Skeletal muscle satellite cell (primary cell): ENCODE data around the gene DLL3.

Experiments used
- H3K27me3 ChIP-seq: 2 replicates; pipeline ENCODE4 v1.7.0; 2013; ENCODE audit warnings: low read length; ENCODE audit not compliant: control insufficient read depth, insufficient read depth
- H3K36me3 ChIP-seq: 2 replicates; pipeline ENCODE4 v1.7.0; 2013; ENCODE audit warnings: mild to moderate bottlenecking, control low read depth, low read length; ENCODE audit not compliant: insufficient read depth
- H3K4me1 ChIP-seq: 2 replicates; pipeline ENCODE4 v1.7.0; 2013; ENCODE audit warnings: low read length; ENCODE audit not compliant: control insufficient read depth, insufficient read depth
- H3K4me2 ChIP-seq: 2 replicates; pipeline ENCODE4 v1.7.0; 2013; ENCODE audit warnings: mild to moderate bottlenecking, low read length
- H3K4me3 ChIP-seq: 2 replicates; pipeline ENCODE4 v1.7.0; 2013; ENCODE audit warnings: low read length
- H3K9ac ChIP-seq: 2 replicates; pipeline ENCODE4 v1.7.0; 2013; ENCODE audit warnings: mild to moderate bottlenecking, low read depth, low read length, moderate library complexity
- H3K9me3 ChIP-seq: replicated peaks from 2 replicates; pipeline ENCODE4 v1.7.0; 2013; ENCODE audit warnings: mild to moderate bottlenecking, control low read depth, low read length

DLL3 gene

GRCh38 chr19:39492225-39492624 lies 6.5 kb upstream of the DLL3 start:
- no peaks in the 10 kb centered on the region for H3K4me1 ChIP-seq
- H3K4me3 ChIP-seq, result no peak overlapping the region
- H3K9ac ChIP-seq, result no peak overlapping the region
- H3K27me3 ChIP-seq, result peaks cover 3% of the 10 kb centered on the region
- H3K9me3 ChIP-seq, result no peaks in the 10 kb centered on the region
- H3K36me3 ChIP-seq, result peaks cover 32% of the 10 kb centered on the region
- no peak overlapping the region for H3K4me2 ChIP-seq

- Histone ChIP-seq H3K4me2 (no peak overlapping the region), H3K4me3 (no peak overlapping the region), H3K36me3 (peaks cover 30% of the 10 kb centered on the region), H3K4me1 (peaks cover 2% of the 10 kb centered on the region), H3K9ac (no peak overlapping the region), H3K27me3 (peaks cover 8% of the 10 kb centered on the region), H3K9me3 (no peaks in the 10 kb centered on the region)
Observed at GRCh38 chr19:39492788-39493187, 6.0 kb upstream of the DLL3 start.

- no peak overlapping the region for H3K9ac ChIP-seq
- peaks cover 13% of the 10 kb centered on the region for H3K36me3 ChIP-seq
- no peak overlapping the region for H3K4me3 ChIP-seq
- H3K9me3 ChIP-seq, result no peaks in the 10 kb centered on the region
- H3K4me1 ChIP-seq, result peaks cover 13% of the 10 kb centered on the region
- no peak overlapping the region for H3K4me2 ChIP-seq
- peaks cover 25% of the 10 kb centered on the region for H3K27me3 ChIP-seq
Observed at GRCh38 chr19:39494661-39495060, 4.1 kb upstream of the DLL3 start.

GRCh38 chr19:39496063-39496462 lies 2.7 kb upstream of the DLL3 start:
- no peak overlapping the region for H3K4me3 ChIP-seq
- H3K9me3 ChIP-seq, result no peaks in the 10 kb centered on the region
- H3K36me3 ChIP-seq, result peaks cover 4% of the 10 kb centered on the region
- H3K4me2 ChIP-seq, result no peak overlapping the region
- no peak overlapping the region for H3K9ac ChIP-seq
- H3K27me3 ChIP-seq, result peaks cover 36% of the 10 kb centered on the region
- H3K4me1 ChIP-seq, result peaks cover 13% of the 10 kb centered on the region

- H3K4me2 ChIP-seq, result peak overlapping the region; percentile 75
- H3K36me3 ChIP-seq, result no peaks in the 10 kb centered on the region
- peak overlapping the region; percentile 47 for H3K4me3 ChIP-seq
- no peak overlapping the region for H3K9ac ChIP-seq
- H3K9me3 ChIP-seq, result no peaks in the 10 kb centered on the region
- H3K4me1 ChIP-seq, result peaks cover 13% of the 10 kb centered on the region
- H3K27me3 ChIP-seq, result peaks cover 36% of the 10 kb centered on the region
Observed at GRCh38 chr19:39497701-39497995, 1.1 kb upstream of the DLL3 start.

GRCh38 chr19:39497996-39498797 lies 550 bp upstream of the DLL3 start:
- H3K9ac ChIP-seq, result no peak overlapping the region
- peak overlapping the region; percentile 47 for H3K4me3 ChIP-seq
- H3K4me1 ChIP-seq, result peaks cover 13% of the 10 kb centered on the region
- peaks cover 38% of the 10 kb centered on the region for H3K27me3 ChIP-seq
- no peaks in the 10 kb centered on the region for H3K36me3 ChIP-seq
- peak overlapping the region; percentile 75 for H3K4me2 ChIP-seq
- H3K9me3 ChIP-seq, result no peaks in the 10 kb centered on the region

- H3K27me3 ChIP-seq, result peaks cover 53% of the 10 kb centered on the region
- H3K4me1 ChIP-seq, result peaks cover 13% of the 10 kb centered on the region
- no peak overlapping the region for H3K9ac ChIP-seq
- no peaks in the 10 kb centered on the region for H3K36me3 ChIP-seq
- no peaks in the 10 kb centered on the region for H3K9me3 ChIP-seq
- H3K4me3 ChIP-seq, result no peak overlapping the region
- H3K4me2 ChIP-seq, result no peak overlapping the region
Observed at GRCh38 chr19:39499932-39500331, 1.2 kb downstream of the DLL3 start.

- Histone ChIP-seq H3K9ac (no peak overlapping the region), H3K4me1 (peaks cover 13% of the 10 kb centered on the region), H3K9me3 (no peaks in the 10 kb centered on the region), H3K27me3 (peaks cover 54% of the 10 kb centered on the region), H3K4me2 (no peak overlapping the region), H3K4me3 (no peak overlapping the region), H3K36me3 (no peaks in the 10 kb centered on the region)
Observed at GRCh38 chr19:39500543-39500942, 1.8 kb downstream of the DLL3 start.

GRCh38 chr19:39501340-39501739 lies 2.6 kb downstream of the DLL3 start:
- Histone ChIP-seq H3K4me2 (no peak overlapping the region), H3K36me3 (no peaks in the 10 kb centered on the region), H3K9ac (no peak overlapping the region), H3K27me3 (peaks cover 54% of the 10 kb centered on the region), H3K4me1 (peaks cover 13% of the 10 kb centered on the region), H3K9me3 (no peaks in the 10 kb centered on the region), H3K4me3 (no peak overlapping the region)

- Histone ChIP-seq H3K4me2 (peak overlapping the region; percentile 47), H3K9ac (no peak overlapping the region), H3K4me3 (no peak overlapping the region), H3K36me3 (no peaks in the 10 kb centered on the region), H3K9me3 (no peaks in the 10 kb centered on the region), H3K4me1 (peaks cover 24% of the 10 kb centered on the region), H3K27me3 (peaks cover 62% of the 10 kb centered on the region)
Observed at GRCh38 chr19:39502640-39503417, 4.1 kb downstream of the DLL3 start.

GRCh38 chr19:39506598-39506943 lies 7.8 kb downstream of the DLL3 start:
- H3K27me3 ChIP-seq, result peaks cover 47% of the 10 kb centered on the region
- H3K4me1 ChIP-seq, result peaks cover 13% of the 10 kb centered on the region
- H3K9me3 ChIP-seq, result no peaks in the 10 kb centered on the region
- H3K4me3 ChIP-seq, result peak overlapping the region; percentile 74
- H3K9ac ChIP-seq, result no peak overlapping the region
- H3K4me2 ChIP-seq, result peak overlapping the region; percentile 90
- no peaks in the 10 kb centered on the region for H3K36me3 ChIP-seq
